Effector CD8-positive, alpha-beta T cell (primary cell): ENCODE data around the gene FGF10.

Source experiments
- DNase-seq: peaks from one replicate; lab custom pipeline; 2025; lab: John Stamatoyannopoulos, UW

FGF10 gene

GRCh38 chr5:44356231-44356630, 33.0 kb downstream of the FGF10 start:
- DNase-seq: no peak

- no peak for DNase-seq
These were observed 43.3 kb downstream of the FGF10 start for GRCh38 chr5:44345871-44346270.

DNA sequence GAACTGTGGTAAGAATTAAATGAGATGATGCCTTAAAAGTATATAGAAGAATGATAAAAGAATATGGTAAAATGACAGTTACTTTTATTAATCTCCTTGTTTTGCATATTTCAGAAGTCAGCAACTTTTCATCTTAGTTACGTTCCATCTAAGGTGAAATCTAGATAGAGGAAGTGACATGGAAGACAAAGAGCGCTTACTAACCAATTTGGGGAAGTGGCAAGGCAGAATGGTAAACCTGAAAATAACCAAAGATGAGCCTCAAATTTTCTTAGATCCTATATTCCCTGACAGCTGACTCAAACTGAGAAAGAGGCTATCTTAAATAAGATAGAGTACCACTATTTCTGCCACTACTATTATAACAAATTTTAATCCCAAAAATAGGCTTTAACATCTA, 52.5 kb downstream of the FGF10 start:
- no peak for DNase-seq

DNA sequence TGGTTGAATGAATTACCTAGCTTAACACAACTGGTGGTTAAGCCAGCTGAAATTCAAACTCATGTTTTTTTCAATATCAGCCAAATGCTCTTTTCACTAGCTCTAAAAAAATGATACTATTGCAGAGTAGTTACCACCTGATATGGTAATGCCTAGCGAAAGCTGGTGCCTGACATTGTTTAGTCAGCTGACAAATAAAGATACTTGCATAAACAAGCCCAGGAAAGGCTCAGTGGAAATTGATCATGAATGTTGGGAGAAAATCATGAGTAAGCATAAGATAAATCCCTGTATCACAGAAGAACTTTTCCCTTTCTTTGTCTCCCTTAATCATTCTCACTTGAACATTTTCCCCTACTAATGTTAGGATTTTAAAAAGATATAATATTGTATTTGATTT, 54.6 kb downstream of the FGF10 start:
- DNase-seq: no peak

GRCh38 chr5:44332285-44332971, 56.8 kb downstream of the FGF10 start:
- no peak for DNase-seq

DNA sequence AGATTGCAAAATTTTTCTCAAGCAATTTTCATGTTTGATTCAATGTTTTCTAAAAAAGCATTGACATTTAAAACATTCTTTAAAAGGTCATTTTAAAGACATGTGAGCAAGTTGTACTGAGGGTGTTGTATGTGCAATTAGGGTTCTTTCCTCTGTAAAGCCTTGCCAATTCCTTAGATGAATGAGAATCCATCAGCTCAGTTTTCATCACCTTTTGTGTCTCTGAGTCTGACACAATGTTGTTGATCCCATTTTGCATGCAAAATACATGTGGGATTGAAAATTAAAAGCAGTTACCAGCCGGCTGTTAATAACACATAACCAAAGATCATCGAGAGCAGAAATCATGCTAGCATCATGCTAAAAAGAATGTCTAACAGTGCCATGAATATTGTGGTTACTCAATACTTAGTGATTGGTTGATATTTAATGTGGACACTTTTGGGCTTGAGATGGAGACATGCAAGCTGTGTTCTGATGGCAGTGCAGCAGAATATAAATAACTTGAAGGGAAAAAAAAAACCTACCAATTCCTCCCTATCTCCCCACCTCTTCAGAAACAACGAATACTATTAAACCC, 57.7 kb downstream of the FGF10 start:
- DNase-seq: no peak

GRCh38 chr5:44329716-44330115, 59.5 kb downstream of the FGF10 start:
- DNase-seq: no peak

GRCh38 chr5:44321144-44321725, 68.0 kb downstream of the FGF10 start:
- no peak for DNase-seq

DNA sequence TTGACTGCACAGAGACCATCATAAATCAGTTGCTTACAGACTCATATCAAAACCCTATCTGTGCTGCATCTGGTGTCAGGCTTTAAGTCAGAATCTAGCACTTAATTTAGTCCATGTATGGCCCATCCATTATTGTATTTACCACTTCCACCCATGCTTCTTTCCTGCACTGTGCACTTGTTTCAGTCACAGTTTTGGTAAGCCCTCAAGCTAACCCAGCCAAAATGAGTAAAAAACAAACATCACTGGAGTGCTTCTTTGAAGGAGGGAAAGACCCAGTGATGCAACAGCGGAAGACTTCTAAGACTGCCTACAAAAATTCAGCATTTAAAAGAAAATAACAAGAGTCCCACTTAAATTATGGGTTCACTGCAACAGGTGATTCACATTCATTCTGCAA, 69.0 kb downstream of the FGF10 start:
- DNase-seq: no peak

GRCh38 chr5:44318883-44319282, 70.3 kb downstream of the FGF10 start:
- no peak for DNase-seq

GRCh38 chr5:44312374-44312773, 76.8 kb downstream of the FGF10 start:
- DNase-seq: no peak

DNA sequence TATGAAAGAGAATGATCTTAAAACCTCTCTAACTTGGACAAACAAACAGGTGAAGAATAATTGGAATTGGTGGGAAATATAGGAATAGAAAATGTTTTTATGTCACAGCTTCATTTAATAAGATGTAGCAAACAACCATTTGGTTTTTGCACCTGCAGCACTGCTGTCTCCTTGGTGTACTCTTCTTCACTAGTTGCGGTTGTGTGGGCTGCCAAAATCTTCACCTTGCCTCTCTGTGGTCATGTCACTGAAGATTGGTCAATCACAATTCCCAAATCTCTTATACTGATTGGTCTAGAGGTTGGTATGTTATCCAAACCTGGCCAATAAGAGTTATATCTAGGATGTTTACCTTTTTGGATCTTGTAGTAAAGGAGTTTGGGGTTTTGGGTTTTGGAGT, 88.7 kb downstream of the FGF10 start:
- DNase-seq: no peak

DNA sequence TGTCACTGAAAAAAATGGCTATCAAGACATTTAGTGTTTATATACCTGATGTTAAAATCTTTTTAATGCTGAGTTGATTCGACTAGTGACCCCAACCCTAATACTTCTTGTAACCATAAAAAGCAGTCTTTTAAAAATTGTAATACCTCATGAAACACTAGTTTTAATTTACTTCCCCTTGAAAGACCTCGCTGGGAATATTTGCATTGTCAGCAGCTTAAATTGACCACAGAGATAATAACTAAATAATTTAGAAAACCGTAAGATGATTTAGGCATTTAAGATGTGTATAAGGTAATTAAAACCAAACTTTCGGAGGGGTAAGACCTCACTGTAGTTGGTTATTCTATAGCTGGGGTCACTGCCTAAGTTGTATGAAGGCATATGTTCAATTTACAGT, 89.8 kb downstream of the FGF10 start:
- DNase-seq: no peak

- no peak for DNase-seq
These were observed 94.7 kb downstream of the FGF10 start for GRCh38 chr5:44294516-44294915.

- no peak for DNase-seq
These were observed 96.5 kb downstream of the FGF10 start for GRCh38 chr5:44292736-44293135.

GRCh38 chr5:44278469-44278868, 110.8 kb downstream of the FGF10 start:
- no peak for DNase-seq

- DNase-seq: no peak
These were observed 113.3 kb downstream of the FGF10 start for GRCh38 chr5:44275908-44276307.

DNA sequence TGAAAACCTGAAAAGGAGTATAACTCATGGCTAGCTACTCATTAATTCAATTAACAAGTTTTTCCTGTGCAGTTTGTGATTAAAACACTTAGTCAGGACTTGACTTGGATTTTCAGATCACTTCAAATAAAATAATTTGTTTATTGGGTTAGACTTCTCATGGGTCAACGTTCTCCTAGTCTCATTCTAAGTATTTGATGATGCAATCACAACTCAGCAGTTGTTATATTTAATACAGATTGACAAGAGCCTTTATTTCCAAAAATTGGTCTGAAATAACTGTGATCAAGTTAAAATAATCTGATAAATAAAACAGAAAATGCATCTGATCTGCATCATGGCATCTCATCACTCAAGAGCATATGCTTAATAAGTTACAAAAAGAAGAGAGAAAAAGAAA, 113.9 kb downstream of the FGF10 start:
- no peak for DNase-seq

- DNase-seq: no peak
These were observed 121.3 kb downstream of the FGF10 start for GRCh38 chr5:44267909-44268308.

- DNase-seq: no peak
These were observed 122.2 kb downstream of the FGF10 start for GRCh38 chr5:44266882-44267576.

DNA sequence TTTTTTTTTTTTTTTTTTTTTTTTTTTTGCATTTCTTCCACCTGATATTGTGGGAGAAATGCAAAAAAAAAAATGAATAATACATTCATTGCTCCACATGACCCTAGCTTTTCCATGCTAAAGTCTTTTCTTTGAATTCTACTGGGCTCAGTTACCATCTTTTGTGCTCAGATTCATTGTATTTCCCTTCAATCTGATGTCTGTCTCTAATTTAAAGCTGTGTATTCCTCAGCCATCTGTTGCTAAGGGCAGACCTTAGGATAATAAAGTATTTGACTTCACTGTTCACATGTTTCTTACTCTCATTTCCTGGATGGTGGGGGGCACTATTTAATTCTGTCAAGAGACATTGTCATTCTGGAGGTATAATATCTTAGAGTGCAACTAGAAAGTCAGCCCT, 123.5 kb downstream of the FGF10 start:
- DNase-seq: no peak

GRCh38 chr5:44260793-44261192, 128.4 kb downstream of the FGF10 start:
- DNase-seq: no peak
